Stimulated activated CD4-positive, alpha-beta T cell treated with anti-CD3 and anti-CD28 coated beads, Interleukin-4, amount 100 ng/mL, for 48 hours (primary cell): Measurements from ENCODE around the gene DENR.
"Not testable (repeated sequence)": the region's sequence is repeated elsewhere in the genome, so short reads cannot be mapped to it uniquely, and the experiment has no call there.

ENCODE experiments used
- DNase-seq, 2 donors: peaks; one replicate each; pipeline ENCODE4 v3.0.0-alpha.2; 2020; ENCODE audit warnings: low read depth in 2 of 2

The DENR gene

GRCh38 chr12:122740351-122740750, 12.3 kb upstream of the DENR start:
- DNase-seq = no peak

DNA sequence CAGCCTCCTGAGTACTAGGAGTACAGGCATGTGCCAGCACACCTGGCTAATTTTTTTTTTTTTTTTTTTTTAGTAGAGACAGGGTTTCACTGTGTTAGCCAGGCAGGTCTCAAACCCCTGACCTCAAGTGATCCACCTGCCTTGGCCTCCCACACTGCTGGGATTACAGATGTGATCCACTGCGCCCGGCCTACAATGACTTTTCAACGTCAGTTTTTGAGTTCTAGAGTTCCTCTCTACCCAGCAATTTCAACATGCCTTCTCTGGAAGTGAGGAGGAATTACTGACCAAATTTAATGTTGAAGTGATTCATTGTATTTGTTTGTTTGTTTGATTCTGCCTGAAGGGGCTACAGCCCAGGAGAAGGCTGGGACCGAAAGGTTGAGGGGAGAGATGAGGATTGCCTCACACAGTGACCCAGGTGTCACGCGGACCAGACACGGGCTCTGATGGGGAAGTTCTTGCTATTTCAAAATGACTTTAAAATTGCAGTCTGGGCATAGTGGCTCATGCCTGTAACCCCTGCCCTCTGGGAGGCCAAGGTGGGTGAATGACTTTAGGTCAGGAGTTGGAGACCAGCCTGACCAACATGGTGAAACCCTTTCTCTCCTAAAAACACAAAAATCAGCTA, 8.6 kb upstream of the DENR start:
- no peak for DNase-seq

- no peak for DNase-seq
These were observed 5.1 kb upstream of the DENR start for GRCh38 chr12:122747224-122748135.

DNA sequence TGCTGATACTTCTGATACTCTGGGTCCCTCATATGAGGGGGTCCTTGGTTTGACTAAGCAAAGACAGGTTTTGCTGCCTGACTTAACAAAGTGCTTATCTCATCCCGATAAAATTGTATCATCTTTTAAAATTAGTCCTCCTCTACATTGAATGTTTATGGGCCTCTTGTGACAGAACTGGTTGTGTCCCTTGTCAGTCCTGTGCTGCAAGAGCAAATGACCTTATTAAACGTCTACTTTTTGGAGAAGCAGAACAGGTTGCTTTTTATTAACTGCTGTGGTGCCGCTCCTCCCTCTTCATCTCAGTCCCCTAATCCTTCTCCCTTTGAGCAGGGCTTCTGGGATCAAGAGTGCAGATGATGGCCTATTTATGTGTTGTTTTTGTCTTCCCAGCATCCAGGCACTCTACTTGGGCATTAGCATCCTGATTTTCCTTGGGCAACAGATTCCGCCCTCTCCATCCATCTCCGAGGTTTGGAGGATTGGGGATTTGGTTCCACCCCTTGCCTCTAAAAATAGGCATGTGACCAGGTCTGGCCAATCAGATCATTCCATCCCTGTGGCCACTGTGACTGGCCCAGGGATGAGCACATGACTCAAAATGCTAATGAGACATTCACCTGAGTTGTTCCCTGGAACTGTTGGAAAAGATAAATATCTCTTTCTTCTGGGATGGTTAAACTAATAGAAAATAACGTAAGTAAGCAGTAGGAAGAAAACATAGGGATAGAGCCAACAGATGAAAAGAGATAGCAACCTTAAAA, 2.9 kb upstream of the DENR start:
- DNase-seq = no peak

- DNase-seq = not testable (repeated sequence)
These were observed 1.7 kb upstream of the DENR start for GRCh38 chr12:122750781-122751515.

- DNase-seq = no peak
These were observed 661 bp downstream of the DENR start for GRCh38 chr12:122753319-122753650.

DNA sequence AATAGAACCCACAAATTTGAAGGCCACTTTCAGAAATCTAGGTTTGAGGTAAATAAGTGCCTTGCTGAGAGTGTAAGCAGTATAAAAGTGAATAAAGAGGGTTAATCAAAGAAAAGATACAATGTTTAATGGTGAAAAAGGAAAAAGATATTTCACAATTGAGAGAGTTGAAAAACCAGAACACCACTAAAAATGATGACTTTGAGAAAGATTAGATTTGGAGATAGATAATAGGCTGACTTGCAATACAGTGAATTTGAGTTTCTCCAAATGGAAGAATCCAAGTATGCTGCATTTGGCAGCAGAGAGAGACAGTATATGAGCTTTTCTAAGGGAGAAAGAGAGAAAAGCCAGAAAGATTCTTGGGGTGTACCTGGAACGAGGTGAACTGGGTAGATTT, 2.2 kb downstream of the DENR start:
- no peak for DNase-seq

- no peak for DNase-seq
These were observed 4.9 kb downstream of the DENR start for GRCh38 chr12:122757568-122757967.

DNA sequence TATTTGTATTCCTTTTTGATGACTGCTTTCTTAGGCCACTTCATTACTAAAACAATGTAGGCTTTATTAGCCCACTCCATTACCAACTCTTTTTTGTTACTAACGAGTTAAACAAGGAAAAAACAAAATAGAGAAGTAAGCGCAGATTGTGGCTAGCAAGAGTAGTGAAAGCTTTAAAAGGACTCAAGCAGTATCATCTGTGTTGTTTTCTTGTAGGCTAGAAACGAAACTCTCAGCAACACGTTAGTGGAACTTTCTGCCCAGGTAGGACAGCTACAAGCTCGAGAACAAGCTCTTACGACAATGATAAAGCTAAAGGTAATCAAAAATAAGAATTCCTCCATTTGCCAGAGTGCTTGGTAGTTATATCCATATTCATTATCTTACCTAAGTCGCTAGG, 32.9 kb downstream of the DENR start:
- no peak for DNase-seq

GRCh38 chr12:122788387-122788786, 35.8 kb downstream of the DENR start:
- DNase-seq = no peak

GRCh38 chr12:122789637-122790036, 37.0 kb downstream of the DENR start:
- no peak for DNase-seq

- no peak for DNase-seq
These were observed 37.9 kb downstream of the DENR start for GRCh38 chr12:122790393-122791075.

DNA sequence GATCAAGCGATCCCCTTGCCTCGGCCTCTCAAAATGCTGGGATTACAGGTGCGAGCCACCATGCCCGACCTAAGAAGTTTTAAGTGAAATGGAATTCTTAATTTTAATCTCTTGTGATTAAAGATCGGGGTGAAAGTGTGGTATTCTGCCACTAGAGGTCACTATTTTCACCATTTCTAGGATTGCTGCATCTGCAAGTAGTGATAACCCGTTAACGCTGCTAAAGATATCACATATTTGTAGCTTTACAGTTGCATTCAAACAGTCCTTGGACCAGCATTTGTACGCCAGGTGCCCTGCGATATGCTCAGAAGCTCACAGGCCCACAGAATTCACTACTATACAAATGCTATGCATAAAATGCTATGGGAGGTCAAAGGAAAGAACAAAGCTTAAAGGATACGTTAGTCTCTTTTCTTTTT, 41.1 kb downstream of the DENR start:
- no peak for DNase-seq

GRCh38 chr12:122795807-122796206, 43.2 kb downstream of the DENR start:
- DNase-seq = no peak

DNA sequence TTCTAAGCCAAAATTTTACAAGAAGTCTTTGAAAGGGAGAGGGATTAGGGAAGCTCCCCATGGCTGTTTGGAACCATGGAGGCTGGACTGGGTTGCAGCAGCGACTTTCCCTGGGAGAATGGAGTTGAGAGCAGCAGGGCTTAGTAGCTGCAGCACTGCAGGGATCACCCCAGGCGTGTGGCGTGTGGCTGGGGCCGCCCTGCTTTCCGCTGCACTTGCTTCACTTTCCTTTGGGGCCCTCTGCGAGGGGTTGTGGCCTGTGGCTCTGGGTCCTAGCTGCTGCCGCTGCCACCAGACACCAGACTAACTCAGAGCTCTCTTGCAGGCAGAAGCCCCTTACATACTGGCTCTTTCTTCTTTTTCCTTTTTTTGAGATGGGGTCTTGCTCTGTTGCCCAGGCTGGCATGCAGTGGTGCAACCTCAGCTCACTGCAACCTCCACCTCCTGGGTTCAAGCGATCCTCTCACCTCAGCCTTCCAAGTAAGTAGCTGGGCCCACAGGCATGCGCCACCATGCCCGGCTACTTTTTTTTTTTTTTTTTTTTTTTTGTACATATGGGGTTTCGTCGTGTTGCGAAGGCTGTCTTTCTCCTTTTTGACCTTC, 47.1 kb downstream of the DENR start:
- DNase-seq = no peak

- no peak for DNase-seq
These were observed 51.3 kb downstream of the DENR start for GRCh38 chr12:122803937-122804336.

DNA sequence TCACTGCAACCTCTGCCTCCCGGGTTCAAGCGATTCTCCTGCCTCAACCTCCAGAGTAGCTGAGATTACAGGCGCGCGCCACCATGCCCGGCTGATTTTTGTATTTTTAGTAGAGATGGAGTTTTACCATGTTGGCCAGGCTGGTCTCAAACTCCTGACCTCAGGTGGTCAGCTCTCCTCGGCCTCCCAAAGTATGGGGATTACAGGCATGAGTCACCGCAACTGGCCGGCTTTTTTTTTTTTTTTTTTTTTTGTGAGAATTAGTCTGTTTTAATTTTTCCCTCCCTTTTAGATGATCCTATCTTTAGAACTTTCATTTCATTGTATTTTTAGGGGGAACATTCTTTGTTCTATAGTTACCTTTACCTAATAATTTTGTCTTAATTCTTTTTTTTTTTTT, 52.3 kb downstream of the DENR start:
- not testable (repeated sequence) for DNase-seq

DNA sequence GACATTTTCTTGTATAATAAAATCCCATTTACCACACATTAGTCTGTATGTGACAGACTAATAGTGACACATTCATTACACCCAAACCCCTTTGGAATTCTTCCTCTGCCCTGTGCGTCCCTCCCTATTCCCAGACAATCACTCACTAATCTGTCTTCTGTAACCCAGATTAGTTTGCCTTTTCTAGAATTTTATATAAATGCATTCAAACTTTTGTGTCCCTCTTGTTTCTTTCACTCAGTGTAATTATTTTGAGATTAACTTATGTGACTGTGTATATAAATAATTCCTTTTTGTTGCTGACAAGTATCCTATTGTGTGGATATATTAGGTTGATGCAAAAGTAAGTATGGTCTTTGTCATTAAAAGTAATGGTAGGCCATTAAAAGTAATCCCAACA, 55.0 kb downstream of the DENR start:
- no peak for DNase-seq

GRCh38 chr12:122811777-122812176, 59.2 kb downstream of the DENR start:
- DNase-seq = no peak

- DNase-seq = no peak
These were observed 60.7 kb downstream of the DENR start for GRCh38 chr12:122813310-122813713.

GRCh38 chr12:122819209-122819785, 66.7 kb downstream of the DENR start:
- no peak for DNase-seq
